ENCODE results near the gene RGS18.

DNA sequence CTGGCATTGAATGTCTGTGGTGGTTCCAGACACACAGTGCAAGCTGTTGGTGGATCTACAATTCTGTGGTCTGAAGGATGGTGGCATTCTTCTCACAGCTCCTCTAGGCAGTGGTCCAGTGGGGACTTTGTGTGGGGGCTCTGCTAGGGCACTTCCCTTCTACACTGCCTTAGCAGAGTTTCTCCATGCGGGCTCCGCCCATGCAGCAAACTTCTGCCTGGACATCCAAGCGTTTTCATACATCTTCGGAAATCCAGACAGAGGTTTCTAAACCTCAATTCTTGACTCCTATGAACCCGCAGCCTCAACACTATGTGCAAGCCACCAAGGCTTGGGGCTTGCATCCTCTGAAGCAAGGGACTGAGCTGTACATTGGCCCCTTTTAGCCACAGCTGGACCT lies 43.0 kb downstream of the RGS18 start:
- TF ChIP-seq, protein P1, sequence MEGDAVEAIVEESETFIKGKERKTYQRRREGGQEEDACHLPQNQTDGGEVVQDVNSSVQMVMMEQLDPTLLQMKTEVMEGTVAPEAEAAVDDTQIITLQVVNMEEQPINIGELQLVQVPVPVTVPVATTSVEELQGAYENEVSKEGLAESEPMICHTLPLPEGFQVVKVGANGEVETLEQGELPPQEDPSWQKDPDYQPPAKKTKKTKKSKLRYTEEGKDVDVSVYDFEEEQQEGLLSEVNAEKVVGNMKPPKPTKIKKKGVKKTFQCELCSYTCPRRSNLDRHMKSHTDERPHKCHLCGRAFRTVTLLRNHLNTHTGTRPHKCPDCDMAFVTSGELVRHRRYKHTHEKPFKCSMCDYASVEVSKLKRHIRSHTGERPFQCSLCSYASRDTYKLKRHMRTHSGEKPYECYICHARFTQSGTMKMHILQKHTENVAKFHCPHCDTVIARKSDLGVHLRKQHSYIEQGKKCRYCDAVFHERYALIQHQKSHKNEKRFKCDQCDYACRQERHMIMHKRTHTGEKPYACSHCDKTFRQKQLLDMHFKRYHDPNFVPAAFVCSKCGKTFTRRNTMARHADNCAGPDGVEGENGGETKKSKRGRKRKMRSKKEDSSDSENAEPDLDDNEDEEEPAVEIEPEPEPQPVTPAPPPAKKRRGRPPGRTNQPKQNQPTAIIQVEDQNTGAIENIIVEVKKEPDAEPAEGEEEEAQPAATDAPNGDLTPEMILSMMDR (IDR thresholded peaks at IDR 0.05 in 8 of 11, conservative IDR thresholded peaks at IDR 0.05 in 3 of 11), result no peak
- no peak for TF ChIP-seq POLR2A (IDR thresholded peaks at IDR 0.05)
- no peak for TF ChIP-seq POLR2AphosphoS5 (IDR thresholded peaks at IDR 0.05)

Data from spleen (tissue), 7 donors.